Measurements from ENCODE around the gene PPP1R10.

DNA sequence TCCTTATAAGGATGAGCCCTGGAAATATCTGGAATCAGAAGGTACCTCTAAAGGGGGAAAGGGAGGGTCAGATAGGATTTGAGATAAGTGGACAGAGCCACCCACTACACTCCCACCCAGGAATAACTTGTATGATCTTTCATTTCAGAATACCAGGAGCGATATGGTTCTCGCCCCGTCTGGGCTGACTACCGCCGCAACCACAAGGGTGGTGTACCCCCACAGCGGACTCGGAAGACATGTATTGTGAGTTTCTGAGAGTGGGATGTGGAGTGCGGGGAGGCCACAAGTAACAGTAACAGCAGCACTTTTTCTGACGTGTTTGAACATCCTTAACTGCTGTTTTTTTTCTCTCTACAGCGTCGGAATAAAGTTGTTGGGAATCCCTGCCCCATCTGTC, 2.5 kb upstream of the PPP1R10 start:
- TF ChIP-seq, protein P1, sequence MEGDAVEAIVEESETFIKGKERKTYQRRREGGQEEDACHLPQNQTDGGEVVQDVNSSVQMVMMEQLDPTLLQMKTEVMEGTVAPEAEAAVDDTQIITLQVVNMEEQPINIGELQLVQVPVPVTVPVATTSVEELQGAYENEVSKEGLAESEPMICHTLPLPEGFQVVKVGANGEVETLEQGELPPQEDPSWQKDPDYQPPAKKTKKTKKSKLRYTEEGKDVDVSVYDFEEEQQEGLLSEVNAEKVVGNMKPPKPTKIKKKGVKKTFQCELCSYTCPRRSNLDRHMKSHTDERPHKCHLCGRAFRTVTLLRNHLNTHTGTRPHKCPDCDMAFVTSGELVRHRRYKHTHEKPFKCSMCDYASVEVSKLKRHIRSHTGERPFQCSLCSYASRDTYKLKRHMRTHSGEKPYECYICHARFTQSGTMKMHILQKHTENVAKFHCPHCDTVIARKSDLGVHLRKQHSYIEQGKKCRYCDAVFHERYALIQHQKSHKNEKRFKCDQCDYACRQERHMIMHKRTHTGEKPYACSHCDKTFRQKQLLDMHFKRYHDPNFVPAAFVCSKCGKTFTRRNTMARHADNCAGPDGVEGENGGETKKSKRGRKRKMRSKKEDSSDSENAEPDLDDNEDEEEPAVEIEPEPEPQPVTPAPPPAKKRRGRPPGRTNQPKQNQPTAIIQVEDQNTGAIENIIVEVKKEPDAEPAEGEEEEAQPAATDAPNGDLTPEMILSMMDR (IDR thresholded peaks at IDR 0.05) = no peak
- TF ChIP-seq POLR2A (IDR thresholded peaks at IDR 0.05) = no peak

Measured in heart left ventricle (tissue), 13 donors.